ENCODE data around the gene TIGD7. TPM values are rescaled to one million over a fixed set of nuclear protein-coding genes. Genes with fewer than 3 reads are reported as not detected.

TIGD7 gene
- total RNA-seq, 2 donors from 2014 or later: 2.3 to 5.1 TPM

DNA sequence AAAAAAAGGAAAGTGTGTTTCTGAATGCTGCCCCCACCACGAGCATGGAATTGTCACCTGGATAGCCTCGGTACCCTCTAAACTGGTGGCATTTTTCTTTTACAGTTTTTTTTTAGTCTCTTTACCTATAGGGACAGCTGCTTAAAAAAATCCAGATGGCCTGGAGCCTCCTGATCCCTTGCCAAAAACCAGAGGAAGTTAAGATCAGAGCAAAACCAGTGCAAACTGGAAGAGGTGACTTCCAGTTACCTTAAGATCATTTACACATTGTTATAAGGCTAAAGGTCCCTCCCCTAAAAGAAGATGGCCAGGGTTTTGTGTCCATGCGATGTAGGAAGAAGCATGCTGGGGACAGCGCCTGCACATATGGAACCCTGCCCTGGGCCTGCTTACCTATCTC is 52.3 kb downstream of the TIGD7 start:
- no peak for ATAC-seq (ENCODE audit: insufficient number of reproducible peaks, low FRiP score, low read depth)
- no peaks in the 10 kb centered on the region for H3K9me3 ChIP-seq
- no peak for DNase-seq (ENCODE audit: low spot score)

GRCh38 chr16:3249451-3249850 is 55.8 kb downstream of the TIGD7 start:
- ATAC-seq (ENCODE audit: insufficient number of reproducible peaks, low FRiP score, low read depth) (no peak), DNase-seq (ENCODE audit: low spot score) (no peak)
- no peaks in the 10 kb centered on the region for H3K27me3 ChIP-seq (replicated peaks; ENCODE audit: insufficient read depth)
- no peaks in the 10 kb centered on the region for H3K9me3 ChIP-seq
- no peak for TF ChIP-seq CTCF (IDR thresholded peaks at IDR 0.05)
- no peaks in the 10 kb centered on the region for H3K36me3 ChIP-seq
- no peaks in the 10 kb centered on the region for H3K4me1 ChIP-seq (ENCODE audit: control insufficient read depth in 1 of 2, low read depth in 2 of 2)
- H3K27ac ChIP-seq: no peak overlapping the region
- H3K4me3 ChIP-seq: no peak overlapping the region

More for the DNA sequence above, 52.3 kb downstream of the TIGD7 start:
- H3K27ac ChIP-seq: no peak overlapping the region
- H3K27me3 ChIP-seq (replicated peaks; ENCODE audit: insufficient read depth): no peaks in the 10 kb centered on the region
- H3K36me3 ChIP-seq: no peaks in the 10 kb centered on the region
- no peak overlapping the region for H3K4me3 ChIP-seq
- TF ChIP-seq CTCF (IDR thresholded peaks at IDR 0.05): no peak
- H3K4me1 ChIP-seq (ENCODE audit: control insufficient read depth in 1 of 2, low read depth in 2 of 2): no peaks in the 10 kb centered on the region

DNA sequence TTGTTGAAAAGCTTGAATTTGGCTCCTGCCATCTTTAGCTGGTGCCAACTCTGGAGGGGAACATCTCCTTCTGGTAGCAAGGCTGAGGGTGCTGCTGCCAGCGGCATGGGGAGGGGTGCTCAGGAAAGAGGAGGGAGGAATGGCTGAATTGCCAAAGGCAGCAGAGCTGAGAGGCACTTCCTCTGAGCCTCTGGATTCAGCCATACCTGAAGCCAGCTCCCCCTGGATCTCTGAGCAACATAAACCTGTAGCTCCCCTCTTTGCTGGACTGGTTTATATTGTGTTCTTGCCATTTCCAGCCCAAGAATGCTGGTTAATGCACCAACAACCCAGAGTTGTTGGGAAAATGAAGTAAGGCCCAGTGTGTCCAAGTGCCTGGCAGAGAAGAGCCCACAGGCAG is 56.2 kb downstream of the TIGD7 start:
- no peak for DNase-seq (ENCODE audit: low spot score)
- H3K4me3 ChIP-seq: no peak overlapping the region
- TF ChIP-seq CTCF (IDR thresholded peaks at IDR 0.05): no peak
- no peaks in the 10 kb centered on the region for H3K4me1 ChIP-seq (ENCODE audit: control insufficient read depth in 1 of 2, low read depth in 2 of 2)
- H3K36me3 ChIP-seq: no peaks in the 10 kb centered on the region
- no peaks in the 10 kb centered on the region for H3K9me3 ChIP-seq
- H3K27me3 ChIP-seq (replicated peaks; ENCODE audit: insufficient read depth): no peaks in the 10 kb centered on the region
- ATAC-seq (ENCODE audit: insufficient number of reproducible peaks, low FRiP score, low read depth): no peak
- no peak overlapping the region for H3K27ac ChIP-seq

Other genes starting within 250 kb of the TIGD7 start
- 10 to 100 TPM; 42.4 to 55.4 TPM for gene IL32, start 239.8 kb downstream of the TIGD7 start, total RNA-seq
- not detected for gene ZSCAN10, start 206.1 kb downstream of the TIGD7 start, total RNA-seq
- 10 to 100 TPM; 16.4 to 19.4 TPM for gene ZNF205, start 192.8 kb downstream of the TIGD7 start, total RNA-seq
- gene ZNF213, start 170.4 kb downstream of the TIGD7 start, total RNA-seq: 10 to 100 TPM in 1 of 2 donors, 1 to 10 TPM in 1; 5.9 to 16.2 TPM
- gene OR1F1, start 117.2 kb downstream of the TIGD7 start, total RNA-seq: not detected
- 10 to 100 TPM in 1 of 2 donors, 1 to 10 TPM in 1; 1.2 to 11.1 TPM for gene ZNF200, start 70.3 kb downstream of the TIGD7 start, total RNA-seq
- 1 to 10 TPM; 3.5 to 6.1 TPM for gene MEFV, start 48.8 kb downstream of the TIGD7 start, total RNA-seq
- gene ZNF263, start 21.9 kb downstream of the TIGD7 start, total RNA-seq: 10 to 100 TPM; 41.4 to 59.5 TPM
- gene ZNF75A, start 67 bp upstream of the TIGD7 start, total RNA-seq: 10 to 100 TPM; 11.5 to 41.6 TPM
- not detected for gene OR2C1, start 50.5 kb upstream of the TIGD7 start, total RNA-seq
- gene ZSCAN32, start 95.6 kb upstream of the TIGD7 start, total RNA-seq: 10 to 100 TPM; 12.5 to 15.0 TPM
- gene ZNF174, start 95.8 kb upstream of the TIGD7 start, total RNA-seq: 10 to 100 TPM in 1 of 2 donors, 1 to 10 TPM in 1; 5.4 to 16.8 TPM
- gene ZNF597, start 138.1 kb upstream of the TIGD7 start, total RNA-seq: 1 to 10 TPM; 2.3 to 6.2 TPM
- gene NAA60, start 138.2 kb upstream of the TIGD7 start, total RNA-seq: 10 to 100 TPM; 25.2 to 40.6 TPM
- gene C16orf90, start 190.1 kb upstream of the TIGD7 start, total RNA-seq: not detected
- gene CLUAP1, start 195.6 kb upstream of the TIGD7 start, total RNA-seq: 10 to 100 TPM; 23.4 to 25.0 TPM